Neutrophil (primary cell): ENCODE measurements around the gene CYBC1.

Experiments used
- H3K27ac ChIP-seq: fragments of 200-600 bp; sonication (generic); 2 replicates; pipeline ENCODE4 v1.5.1; 2016; ENCODE audit warnings: mild to moderate bottlenecking, moderate library complexity
- H3K27me3 ChIP-seq: fragments of 200-600 bp; sonication (generic); 2 replicates; pipeline ENCODE4 v1.6.0; 2016; ENCODE audit warnings: mild to moderate bottlenecking
- H3K36me3 ChIP-seq: fragments of 200-600 bp; sonication (generic); 2 replicates; pipeline ENCODE4 v1.5.1; 2017
- H3K4me1 ChIP-seq, 2 experiments: fragments of 200-600 bp in 1 of 2; sonication (generic) in 1 of 2; 1 replicate in 1 of 2; 2 replicates in 1 of 2; pipeline versions ENCODE4 v1.5.1 to v1.6.1; 2013 to 2016; ENCODE audit warnings: low read depth in 1 of 2, low read length in 1 of 2, mild to moderate bottlenecking in 1 of 2, moderate library complexity in 1 of 2; ENCODE audit not compliant: control insufficient read depth in 1 of 2, insufficient read depth in 1 of 2
- H3K4me3 ChIP-seq, 2 experiments: fragments of 200-600 bp in 1 of 2; sonication (generic) in 1 of 2; 1 replicate in 1 of 2; 2 replicates in 1 of 2; pipeline ENCODE4 v1.5.1; 2013 to 2016; ENCODE audit warnings: low read depth in 1 of 2, low read length in 1 of 2, mild to moderate bottlenecking in 1 of 2, moderate library complexity in 1 of 2
- H3K9me3 ChIP-seq: fragments of 200-600 bp; sonication (generic); 2 replicates; pipeline ENCODE4 v1.5.1; 2016
- CTCF ChIP-seq: fragments of 200-600 bp; sonication (generic); IDR thresholded peaks from 2 replicates; pipeline ENCODE4 v1.5.1; 2016; ENCODE audit warnings: antibody characterized with exemption

CYBC1 gene

GRCh38 chr17:82411396-82412053, 39.0 kb downstream of the CYBC1 start:
- Histone ChIP-seq H3K27me3 (no peaks in the 10 kb centered on the region), H3K4me3 (no peak overlapping the region), H3K9me3 (no peaks in the 10 kb centered on the region), H3K4me1 (peaks cover 0 to 6% of the 10 kb centered on the region in 2 experiments), H3K27ac (no peak overlapping the region), H3K36me3 (no peaks in the 10 kb centered on the region)
- no peak for TF ChIP-seq CTCF

- H3K9me3 ChIP-seq: no peaks in the 10 kb centered on the region
- TF ChIP-seq CTCF: no peak
- no peaks in the 10 kb centered on the region for H3K27me3 ChIP-seq
- H3K4me3 ChIP-seq: no peak overlapping the region
- H3K36me3 ChIP-seq: no peaks in the 10 kb centered on the region
- peaks cover 0 to 10% of the 10 kb centered on the region in 2 experiments for H3K4me1 ChIP-seq
- no peak overlapping the region for H3K27ac ChIP-seq
These were observed 40.4 kb downstream of the CYBC1 start for GRCh38 chr17:82410014-82410716.

- no peaks in the 10 kb centered on the region for H3K27me3 ChIP-seq
- no peak overlapping the region for H3K27ac ChIP-seq
- no peaks in the 10 kb centered on the region for H3K36me3 ChIP-seq
- H3K9me3 ChIP-seq: no peaks in the 10 kb centered on the region
- no peak overlapping the region for H3K4me3 ChIP-seq
- peaks cover 12 to 16% of the 10 kb centered on the region in 2 experiments for H3K4me1 ChIP-seq
- TF ChIP-seq CTCF: no peak
These were observed 41.6 kb downstream of the CYBC1 start for GRCh38 chr17:82408938-82409318.

- no peak overlapping the region for H3K4me3 ChIP-seq
- peaks cover 15 to 21% of the 10 kb centered on the region in 2 experiments for H3K4me1 ChIP-seq
- TF ChIP-seq CTCF: no peak
- H3K27ac ChIP-seq: no peak overlapping the region
- H3K27me3 ChIP-seq: no peaks in the 10 kb centered on the region
- no peaks in the 10 kb centered on the region for H3K9me3 ChIP-seq
- no peaks in the 10 kb centered on the region for H3K36me3 ChIP-seq
These were observed 42.1 kb downstream of the CYBC1 start for GRCh38 chr17:82408288-82408937.

- H3K27me3 ChIP-seq: no peaks in the 10 kb centered on the region
- H3K27ac ChIP-seq: no peak overlapping the region
- TF ChIP-seq CTCF: no peak
- H3K36me3 ChIP-seq: no peaks in the 10 kb centered on the region
- H3K9me3 ChIP-seq: no peaks in the 10 kb centered on the region
- peaks cover 15 to 26% of the 10 kb centered on the region in 2 experiments for H3K4me1 ChIP-seq
- no peak overlapping the region for H3K4me3 ChIP-seq
These were observed 43.3 kb downstream of the CYBC1 start for GRCh38 chr17:82407255-82407654.
